Amniotic epithelial cell (primary cell): ENCODE results near the gene ZIC2.
A peak's percentile ranks its signal among the peaks of the same experiment; 100 is the strongest.

Experiments
- DNase-seq: peaks from one replicate; pipeline ENCODE4 v3.0.0-alpha.2; 2010; ENCODE audit warnings: low read depth

Gene ZIC2

DNA sequence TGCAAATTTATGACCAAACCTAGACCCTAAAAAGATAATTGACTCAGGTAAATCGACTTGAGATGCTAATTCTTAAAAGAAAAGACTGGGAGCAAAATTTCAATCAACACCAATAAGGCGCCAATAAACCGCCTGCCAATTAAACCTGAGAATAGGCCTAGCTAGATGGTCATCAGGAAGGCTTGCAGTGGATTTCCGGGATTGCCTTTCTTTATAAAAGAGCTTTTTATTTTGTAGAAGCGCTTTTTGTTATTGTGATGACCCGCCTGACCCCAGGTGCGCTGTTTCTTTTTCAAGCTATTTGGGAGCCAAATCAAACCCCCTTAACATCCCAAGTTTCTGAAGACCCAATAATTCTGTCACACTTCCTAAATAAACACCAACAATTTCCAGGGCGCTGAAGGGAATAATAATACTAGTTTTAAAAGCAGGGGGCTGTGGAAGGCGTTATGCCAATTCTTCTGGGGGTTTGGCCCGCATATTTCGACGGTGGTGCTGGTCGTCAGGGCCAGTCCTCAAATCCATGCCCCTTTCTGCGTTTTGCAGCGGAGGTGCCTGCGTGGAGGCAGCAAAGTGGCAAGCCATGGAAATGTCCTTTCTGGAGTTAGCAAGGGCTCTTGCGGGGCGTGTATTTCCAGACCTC is 7.2 kb upstream of the ZIC2 start:
- no peak for DNase-seq

DNA sequence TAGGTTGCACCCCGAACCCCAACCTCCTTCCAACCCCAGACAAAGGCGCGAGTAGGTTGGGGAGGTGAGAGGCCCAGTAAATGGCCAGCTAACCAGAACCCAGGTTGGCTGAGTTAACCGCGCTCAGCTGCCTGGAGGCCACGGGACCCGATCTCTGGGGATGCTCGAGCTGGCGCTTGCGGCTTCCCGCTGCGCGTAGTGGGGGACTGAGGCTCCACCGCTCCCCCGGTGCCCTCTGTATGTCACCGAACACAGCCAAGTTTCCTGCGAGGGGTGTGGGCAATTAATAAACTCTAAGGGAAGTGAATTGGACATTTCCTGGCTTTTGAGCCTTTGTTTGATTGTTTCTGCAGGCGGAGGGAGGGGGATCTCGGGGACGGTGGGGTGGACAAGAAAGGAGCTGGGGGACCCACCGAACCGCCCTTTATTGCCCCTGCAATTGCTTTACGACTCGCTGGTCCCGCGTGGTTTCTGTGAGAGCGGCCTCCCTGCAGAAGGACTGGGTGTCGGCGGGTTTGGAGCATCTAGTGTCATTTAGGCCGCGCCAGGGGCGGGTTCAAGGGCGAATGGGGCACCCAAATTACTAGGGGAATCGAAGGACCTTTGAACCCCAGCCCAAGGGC is 6.5 kb upstream of the ZIC2 start:
- DNase-seq: no peak

DNA sequence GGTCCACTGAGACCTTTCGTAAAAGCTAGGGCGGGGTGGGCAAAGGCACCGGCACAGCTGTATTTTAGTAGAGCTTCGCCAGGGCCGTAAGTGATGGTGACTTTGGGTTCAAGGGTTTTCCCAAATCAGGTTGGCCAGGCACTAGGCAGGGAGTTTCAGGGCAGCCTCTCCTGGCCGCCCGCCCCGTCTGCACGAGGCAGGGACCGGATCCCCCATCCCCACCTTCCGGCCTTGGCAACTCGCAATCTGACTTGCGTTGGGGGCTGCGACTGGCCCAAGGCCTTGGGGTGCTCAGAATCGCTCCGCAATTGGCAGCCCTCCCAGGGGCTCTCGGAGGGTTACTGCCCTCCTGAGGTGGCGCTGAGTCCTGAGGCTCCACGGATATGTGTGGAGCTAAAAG is 6.0 kb upstream of the ZIC2 start:
- DNase-seq: no peak

DNA sequence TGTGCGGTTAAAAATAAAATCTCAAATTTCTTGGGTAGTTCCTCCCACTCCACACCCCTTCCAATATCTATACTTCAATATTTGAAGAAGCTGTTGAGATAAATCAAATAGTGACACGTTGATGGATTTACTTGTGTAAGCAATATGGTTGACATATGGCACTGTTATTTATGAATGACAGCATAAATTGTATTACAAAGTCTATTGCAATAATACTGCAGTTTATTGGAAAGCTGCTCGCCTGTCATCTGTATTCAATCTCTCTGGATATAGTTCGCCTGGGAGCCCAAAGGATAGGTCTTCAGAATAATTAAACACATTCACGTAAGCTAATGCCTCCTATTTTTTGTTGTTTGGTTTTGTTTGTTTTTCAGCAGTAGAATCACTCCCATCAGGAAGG is 5.0 kb upstream of the ZIC2 start:
- no peak for DNase-seq

DNA sequence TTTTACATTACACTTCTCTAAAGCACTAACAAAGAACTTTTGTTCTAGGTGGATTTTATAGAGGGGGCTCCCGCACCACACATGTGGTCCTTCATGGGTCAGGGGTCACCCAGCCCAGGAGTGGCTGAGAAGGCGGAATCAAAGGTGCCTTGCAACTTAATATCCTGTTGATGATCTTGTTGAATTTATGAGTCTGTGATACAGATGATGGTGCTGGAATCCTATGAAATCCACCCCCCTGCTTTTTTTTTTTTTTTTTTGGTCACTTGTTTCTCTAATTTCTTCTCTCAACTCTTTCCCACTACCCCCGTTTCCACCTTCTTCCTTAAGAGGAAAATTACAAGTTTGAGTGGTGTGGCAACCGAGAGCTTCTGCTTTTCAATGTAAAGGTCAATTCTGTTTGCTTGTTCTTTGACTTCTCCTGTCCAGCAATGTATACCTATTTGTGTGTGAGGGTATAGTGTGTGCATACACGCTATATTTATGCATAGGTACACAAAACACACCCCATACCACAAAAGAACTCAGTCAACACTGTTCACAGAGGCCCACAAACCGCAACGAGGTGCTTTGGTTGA is 4.2 kb upstream of the ZIC2 start:
- DNase-seq: no peak

DNA sequence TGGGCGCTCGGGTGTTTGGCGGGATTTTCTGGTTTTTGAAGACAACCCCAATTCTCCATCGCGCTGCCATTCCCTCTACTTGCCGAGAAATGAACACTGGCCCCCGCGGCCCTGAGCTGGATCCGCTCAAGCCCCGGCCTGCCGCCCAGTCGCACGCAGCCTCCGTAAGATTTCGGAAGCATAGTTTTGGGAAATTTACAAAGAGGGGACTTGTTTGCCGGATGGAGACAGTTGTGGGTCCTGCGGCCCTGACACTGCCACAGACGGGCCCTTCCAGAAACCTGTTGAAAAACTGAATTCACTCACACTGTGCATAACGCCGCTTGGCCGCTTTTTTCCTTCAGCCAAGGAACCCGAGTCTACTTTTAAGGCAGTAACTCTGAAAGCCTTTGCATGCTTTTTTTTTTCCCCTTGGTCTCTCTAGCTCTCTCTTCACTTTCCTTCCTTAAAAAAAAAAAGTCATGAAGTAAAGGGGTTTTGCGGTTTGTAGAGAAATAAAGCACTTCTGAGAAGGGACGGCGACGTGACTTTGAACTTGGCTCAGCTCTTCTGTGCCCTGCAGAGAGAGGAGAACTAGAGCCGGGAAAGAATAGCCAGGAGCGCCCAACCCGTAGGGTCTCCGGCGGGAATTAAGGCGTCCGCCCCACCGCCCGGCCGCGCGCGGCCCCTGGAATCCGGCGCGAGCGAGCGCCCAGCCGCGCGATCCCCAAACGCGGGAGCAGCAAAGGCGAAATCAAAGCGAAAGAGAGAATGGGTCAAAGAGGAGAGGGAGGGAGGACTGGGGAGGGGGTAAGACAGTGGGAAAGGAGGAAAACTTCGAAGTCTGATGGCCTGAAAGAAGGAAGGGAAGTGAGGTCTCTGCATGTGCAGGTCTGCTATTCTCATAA is 3.4 kb upstream of the ZIC2 start:
- no peak for DNase-seq

DNA sequence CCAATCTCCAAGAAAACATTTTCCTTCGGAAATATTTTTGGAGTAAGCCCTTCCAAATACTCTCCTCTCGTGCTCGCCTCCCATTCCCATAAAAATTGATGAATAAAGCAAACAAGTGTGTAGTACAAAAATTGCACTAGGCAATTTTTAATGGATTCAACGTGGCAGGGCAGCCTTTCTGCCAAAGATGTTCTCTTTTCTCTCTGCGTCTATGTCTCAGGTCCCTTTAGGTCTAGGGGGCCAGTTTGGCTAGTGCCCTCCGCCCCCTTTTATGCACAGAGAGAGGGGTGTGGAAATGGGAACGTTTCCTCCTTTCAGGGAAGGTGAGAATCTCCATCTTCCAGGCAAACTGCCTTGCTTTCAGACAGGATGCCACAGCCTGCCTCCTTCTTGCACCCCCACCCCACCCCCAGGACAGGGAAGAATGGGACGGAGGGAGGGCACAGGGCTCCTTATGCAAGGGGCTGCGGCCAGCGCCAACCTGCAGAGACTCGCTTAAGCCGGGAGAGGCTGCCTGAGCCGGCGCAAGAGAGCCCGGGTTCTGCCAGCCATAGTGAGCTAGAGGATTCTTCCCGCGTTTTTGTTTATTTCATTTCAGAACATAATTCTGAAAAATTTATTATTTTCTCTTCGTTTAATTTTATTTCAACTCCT is 2.7 kb upstream of the ZIC2 start:
- no peak for DNase-seq

DNA sequence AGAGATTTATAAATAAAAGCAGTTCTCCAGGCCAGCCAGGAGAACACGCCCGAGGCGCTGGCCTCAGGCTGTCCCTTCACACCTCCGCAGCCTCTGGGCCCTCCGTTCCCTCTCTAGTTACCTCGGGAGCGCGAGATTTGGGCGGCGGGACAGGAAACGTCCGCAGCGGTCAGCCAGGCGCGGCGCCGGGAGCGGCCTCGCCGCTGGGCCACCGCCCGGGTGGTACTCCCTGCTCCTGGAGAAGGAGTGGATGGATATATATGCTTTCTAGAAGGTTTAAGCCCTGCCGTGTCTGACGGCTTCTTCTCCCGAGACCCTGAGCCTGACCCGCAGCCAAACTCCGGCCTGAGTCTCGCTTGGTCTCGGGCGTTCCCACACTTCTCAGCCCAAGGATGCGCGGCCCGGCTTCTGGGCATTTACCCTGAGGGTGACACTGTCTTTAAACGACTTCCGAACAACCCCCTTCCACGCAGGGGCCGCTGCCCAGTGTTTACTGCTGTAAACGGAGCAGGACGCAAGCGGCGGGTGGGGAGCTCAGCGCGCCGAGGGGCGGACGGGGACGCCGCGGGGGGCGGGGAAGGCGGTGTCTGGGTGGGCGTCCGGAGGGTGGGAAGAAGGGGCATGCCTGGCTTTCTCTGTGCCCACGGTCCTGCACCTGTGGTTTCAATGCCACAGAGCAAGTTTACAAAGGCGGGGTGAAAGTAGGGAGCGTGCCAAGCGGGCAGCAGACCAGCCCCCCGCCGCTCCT is 2.0 kb upstream of the ZIC2 start:
- DNase-seq: no peak

DNA sequence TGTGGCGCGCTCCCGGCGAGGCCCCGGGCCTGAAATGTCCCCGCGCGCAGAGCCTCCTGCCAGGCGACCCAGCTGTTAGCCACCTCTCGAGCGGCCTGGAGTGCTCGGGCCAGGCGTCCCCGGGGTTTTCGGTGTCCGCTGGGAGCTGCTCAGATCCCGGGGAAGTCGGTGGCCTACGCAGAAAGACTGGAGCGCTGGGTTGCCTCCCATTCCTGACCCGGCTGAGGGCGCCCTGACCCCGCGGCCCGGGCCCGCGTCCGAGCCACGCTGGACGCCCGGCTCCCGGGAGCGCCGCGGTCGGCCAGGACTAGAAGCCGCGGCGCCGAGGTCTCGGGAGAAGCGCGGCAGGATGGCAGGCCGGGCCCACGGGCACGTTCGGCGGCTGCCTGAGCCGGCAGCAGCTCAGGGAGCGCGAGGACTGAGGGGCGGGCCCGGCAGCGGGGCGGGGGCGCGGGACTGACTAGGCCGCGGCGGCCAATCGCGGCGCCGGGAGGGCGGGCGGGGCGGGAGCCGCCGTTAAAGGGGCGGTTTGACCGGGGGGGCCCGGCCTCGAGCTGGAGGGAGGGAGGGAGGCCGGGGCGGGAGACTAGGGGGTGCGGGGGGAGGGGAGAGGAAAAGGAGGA is 1.3 kb upstream of the ZIC2 start:
- peak; percentile 32 for DNase-seq

DNA sequence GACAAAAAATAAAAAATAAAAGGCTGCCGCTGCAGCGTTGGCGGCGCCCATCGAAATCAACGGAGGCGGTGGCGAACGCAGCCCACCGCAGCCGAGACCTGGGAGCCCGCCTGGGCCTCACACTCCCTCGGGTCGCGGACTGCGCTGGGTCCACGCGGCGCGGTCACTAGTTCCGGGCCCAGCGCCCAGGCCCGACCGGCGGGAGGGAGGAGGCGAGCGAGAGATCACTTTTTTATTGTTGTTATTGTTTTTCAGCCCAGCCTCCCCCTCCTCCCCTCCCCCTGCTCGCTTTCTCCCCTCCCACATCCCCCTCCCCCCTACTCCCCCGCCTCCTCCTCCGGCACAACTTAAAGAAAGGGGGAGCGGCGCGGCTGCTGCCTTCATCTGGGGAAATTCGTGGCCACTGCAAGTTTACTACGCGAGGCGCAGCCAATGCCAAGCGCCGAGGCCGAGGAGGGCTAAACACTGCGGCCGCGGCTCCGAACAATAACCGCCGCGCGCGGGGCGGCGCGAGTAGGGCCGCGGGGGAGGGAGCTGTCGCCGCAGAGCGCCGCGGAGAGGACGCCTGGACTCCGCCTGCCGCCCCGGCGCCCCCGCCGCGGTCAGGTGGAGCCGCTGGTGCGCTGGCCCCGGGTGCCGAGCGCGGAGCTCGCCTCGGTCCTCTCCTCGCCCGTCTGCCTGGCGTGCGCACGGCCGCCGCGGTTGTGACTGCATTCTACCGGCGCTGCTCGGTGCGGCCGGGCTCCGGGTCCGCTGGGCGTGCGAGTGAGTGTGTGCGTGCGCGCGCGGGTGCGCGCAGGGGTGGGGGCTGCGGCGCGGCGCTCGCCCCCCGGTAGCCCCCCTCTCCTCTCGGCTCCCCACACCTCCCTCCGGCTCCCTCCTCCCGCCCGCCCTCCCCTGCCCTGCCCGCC is 505 bp upstream of the ZIC2 start:
- peak; percentile 6 for DNase-seq

DNA sequence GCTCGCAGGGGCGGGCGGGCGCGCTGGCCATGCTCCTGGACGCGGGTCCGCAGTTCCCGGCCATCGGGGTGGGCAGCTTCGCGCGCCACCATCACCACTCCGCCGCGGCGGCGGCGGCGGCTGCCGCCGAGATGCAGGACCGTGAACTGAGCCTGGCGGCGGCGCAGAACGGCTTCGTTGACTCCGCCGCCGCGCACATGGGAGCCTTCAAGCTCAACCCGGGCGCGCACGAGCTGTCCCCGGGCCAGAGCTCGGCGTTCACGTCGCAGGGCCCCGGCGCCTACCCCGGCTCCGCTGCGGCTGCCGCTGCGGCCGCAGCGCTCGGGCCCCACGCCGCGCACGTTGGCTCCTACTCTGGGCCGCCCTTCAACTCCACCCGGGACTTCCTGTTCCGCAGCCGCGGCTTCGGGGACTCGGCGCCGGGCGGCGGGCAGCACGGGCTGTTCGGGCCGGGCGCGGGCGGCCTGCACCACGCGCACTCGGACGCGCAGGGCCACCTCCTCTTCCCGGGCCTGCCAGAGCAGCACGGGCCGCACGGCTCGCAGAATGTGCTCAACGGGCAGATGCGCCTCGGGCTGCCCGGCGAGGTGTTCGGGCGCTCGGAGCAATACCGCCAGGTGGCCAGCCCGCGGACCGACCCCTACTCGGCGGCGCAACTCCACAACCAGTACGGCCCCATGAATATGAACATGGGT is 599 bp downstream of the ZIC2 start:
- DNase-seq: no peak

DNA sequence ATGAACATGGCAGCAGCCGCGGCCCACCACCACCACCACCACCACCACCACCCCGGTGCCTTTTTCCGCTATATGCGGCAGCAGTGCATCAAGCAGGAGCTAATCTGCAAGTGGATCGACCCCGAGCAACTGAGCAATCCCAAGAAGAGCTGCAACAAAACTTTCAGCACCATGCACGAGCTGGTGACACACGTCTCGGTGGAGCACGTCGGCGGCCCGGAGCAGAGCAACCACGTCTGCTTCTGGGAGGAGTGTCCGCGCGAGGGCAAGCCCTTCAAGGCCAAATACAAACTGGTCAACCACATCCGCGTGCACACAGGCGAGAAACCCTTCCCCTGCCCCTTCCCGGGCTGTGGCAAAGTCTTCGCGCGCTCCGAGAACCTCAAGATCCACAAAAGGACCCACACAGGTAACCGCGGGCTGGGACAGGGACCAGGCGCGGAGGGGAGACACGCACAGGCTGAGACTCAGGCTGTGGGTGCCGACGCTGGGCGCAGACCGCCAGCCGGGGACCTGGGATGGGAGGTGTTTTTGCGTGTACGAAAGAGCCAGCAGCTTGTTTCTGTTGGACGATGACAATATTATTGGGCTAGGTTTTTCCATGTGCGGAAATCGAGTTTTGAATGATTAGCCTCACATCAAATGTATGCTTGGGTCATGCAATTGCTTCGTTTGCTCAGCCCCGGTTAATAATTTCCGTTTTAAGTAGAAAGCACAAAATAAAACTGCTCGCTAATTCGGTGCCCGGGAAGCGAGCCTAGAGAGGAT is 1.3 kb downstream of the ZIC2 start:
- DNase-seq: no peak

DNA sequence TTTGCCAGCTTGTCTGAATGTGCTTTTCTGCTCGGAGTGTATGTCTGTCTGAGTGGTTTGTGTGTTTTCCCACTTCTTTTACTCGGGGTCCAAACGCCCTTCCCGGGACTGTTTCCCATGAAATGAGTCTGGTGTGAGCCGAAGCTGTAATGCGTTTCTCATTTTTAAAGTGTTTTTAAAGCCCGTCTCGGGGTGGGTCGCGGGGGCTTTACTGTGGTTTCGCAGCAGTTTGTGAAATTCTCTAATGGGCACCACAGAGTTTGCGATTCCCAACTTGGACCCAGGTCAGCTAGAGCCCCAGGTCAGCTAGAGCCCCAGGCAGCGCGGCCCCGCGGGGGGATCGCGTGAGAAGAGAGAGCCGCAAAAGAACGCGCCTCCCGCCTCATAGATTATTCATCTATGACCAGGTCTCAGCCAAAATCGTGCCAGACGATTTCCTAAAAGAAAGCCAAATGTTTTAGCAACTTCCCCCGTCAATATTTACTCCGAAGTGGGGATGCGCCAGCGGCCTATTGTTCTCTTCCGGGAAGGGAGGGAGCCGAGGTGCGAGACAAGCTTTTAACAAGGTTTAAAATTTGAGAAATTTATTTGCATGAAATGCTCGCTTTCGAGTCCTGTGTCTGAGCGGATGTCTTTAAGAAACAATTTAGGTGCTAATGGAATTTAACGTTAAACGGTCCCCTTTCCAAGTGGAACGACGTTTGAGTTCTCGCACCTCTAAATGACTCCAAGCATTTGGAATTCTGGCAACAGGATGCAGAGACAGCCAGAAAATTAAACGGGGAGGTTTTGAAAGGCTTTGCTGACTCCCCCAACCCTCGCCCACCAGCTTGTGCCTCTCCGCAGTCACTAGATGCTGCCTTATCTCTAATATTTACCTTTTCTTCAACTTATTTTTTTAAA is 2.2 kb downstream of the ZIC2 start:
- no peak for DNase-seq

DNA sequence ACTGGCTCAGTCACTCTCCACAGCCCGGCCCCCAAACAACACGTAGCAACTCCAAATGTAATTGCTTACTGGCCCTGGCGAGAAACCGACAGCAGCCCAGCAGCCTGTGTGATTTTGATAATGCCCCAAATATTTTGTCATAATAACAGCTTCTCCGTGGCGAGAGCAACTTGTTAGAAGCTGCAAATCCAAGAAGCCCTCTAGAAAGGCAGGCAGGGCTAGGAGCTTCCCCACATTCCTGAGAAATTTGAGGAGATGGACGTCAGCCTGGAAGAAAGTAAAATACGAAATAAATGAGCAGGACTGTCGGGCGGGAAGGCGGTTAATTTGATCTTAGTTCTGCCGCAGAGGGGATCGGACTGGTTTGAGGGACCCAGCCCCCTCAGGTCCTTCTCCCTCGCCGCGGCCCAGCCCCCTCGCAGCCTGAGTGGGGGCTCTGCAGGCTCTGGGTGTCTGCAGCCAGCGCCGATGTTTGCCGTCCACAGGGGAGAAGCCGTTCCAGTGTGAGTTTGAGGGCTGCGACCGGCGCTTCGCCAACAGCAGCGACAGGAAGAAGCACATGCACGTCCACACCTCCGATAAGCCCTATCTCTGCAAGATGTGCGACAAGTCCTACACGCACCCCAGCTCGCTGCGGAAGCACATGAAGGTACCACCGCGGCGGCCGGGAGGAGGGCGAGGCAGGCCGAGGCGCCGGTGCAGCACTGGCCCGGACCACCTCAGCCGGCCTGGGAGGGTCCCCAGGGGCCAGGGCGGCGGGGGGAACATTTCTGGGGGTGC is 3.1 kb downstream of the ZIC2 start:
- no peak for DNase-seq

DNA sequence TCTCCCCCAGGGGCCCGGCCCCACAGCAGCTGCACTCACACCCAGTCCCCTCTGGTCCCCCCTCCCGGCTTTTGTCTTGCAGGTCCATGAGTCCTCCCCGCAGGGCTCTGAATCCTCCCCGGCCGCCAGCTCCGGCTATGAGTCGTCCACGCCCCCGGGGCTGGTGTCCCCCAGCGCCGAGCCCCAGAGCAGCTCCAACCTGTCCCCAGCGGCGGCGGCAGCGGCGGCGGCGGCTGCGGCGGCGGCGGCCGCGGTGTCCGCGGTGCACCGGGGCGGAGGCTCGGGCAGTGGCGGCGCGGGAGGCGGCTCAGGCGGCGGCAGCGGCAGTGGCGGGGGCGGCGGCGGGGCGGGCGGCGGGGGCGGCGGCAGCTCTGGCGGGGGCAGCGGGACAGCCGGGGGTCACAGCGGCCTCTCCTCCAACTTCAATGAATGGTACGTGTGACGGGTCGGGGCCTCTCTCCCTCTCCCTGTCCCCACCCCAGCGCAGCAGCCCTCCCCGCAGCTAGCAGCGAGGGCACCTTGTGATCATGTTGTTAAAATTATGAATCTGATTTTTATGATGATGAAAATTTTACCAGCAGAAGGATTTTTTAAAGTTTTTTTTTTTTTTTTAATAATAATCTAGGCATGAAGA is 3.8 kb downstream of the ZIC2 start:
- no peak for DNase-seq

DNA sequence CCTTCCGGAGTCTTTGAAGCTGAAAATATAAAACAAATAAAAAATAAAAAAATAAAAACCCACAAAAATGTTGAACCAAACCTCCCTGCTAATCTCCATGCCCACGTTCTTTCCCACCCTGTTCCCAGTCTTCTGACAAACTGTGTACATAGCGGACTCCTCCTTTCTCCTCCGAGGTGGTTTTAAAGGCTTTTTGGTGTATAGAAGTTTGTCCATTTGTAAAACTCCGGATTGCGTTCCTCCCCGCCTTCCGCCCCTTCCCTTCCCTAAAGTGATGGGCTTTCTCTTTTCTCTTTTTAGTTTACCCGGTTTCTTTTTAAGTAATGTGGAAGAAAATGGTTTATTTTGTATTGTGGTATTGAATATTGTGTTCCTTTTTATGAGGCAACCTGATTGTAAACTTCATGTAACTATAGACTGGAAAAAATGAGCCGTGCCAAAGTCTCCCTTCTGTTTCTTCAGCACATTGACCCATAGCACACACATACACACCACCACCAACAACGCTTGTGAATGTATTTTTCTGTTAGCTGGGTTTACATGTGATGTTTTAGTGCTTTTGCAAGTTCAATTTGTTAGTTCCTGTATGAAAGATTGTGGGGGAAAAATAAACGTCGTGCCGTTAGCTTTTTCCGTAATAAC is 4.4 kb downstream of the ZIC2 start:
- no peak for DNase-seq
